Measurements from ENCODE around the gene TMBIM6. TPM values are rescaled to one million over a fixed set of nuclear protein-coding genes. Genes with fewer than 3 reads are reported as not detected.

TMBIM6 gene
- total RNA-seq, 1 donor from 2014 or later = 588 TPM

- Histone ChIP-seq H3K36me3 (ENCODE audit: control insufficient read depth, insufficient read depth, low read length) (no peaks in the 10 kb centered on the region), H3K27me3 (ENCODE audit: control insufficient read depth, insufficient read depth, low read length) (no peaks in the 10 kb centered on the region), H3K4me3 (ENCODE audit: low read depth, low read length) (peak overlapping the region; percentile 5)
- TF ChIP-seq, protein P1, sequence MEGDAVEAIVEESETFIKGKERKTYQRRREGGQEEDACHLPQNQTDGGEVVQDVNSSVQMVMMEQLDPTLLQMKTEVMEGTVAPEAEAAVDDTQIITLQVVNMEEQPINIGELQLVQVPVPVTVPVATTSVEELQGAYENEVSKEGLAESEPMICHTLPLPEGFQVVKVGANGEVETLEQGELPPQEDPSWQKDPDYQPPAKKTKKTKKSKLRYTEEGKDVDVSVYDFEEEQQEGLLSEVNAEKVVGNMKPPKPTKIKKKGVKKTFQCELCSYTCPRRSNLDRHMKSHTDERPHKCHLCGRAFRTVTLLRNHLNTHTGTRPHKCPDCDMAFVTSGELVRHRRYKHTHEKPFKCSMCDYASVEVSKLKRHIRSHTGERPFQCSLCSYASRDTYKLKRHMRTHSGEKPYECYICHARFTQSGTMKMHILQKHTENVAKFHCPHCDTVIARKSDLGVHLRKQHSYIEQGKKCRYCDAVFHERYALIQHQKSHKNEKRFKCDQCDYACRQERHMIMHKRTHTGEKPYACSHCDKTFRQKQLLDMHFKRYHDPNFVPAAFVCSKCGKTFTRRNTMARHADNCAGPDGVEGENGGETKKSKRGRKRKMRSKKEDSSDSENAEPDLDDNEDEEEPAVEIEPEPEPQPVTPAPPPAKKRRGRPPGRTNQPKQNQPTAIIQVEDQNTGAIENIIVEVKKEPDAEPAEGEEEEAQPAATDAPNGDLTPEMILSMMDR (IDR thresholded peaks at IDR 0.05; ENCODE audit: insufficient read depth, low read length, poor library complexity, severe bottlenecking) = no peak
- DNase-seq (ENCODE audit: low read depth) = peak; percentile 63
Measured at GRCh38 chr12:49698619-49699545, 42.5 kb upstream of the TMBIM6 start.

- DNase-seq (ENCODE audit: low read depth) = no peak
- H3K27me3 ChIP-seq (ENCODE audit: control insufficient read depth, insufficient read depth, low read length) = no peaks in the 10 kb centered on the region
- no peak overlapping the region for H3K4me3 ChIP-seq (ENCODE audit: low read depth, low read length)
- H3K36me3 ChIP-seq (ENCODE audit: control insufficient read depth, insufficient read depth, low read length) = no peaks in the 10 kb centered on the region
- TF ChIP-seq, protein P1 (IDR thresholded peaks at IDR 0.05; ENCODE audit: insufficient read depth, low read length, poor library complexity, severe bottlenecking) = no peak
Measured at GRCh38 chr12:49702009-49702408, 39.3 kb upstream of the TMBIM6 start.

- Histone ChIP-seq H3K36me3 (ENCODE audit: control insufficient read depth, insufficient read depth, low read length) (no peaks in the 10 kb centered on the region), H3K27me3 (ENCODE audit: control insufficient read depth, insufficient read depth, low read length) (no peaks in the 10 kb centered on the region), H3K4me3 (ENCODE audit: low read depth, low read length) (no peak overlapping the region)
- DNase-seq (ENCODE audit: low read depth) = no peak
- TF ChIP-seq, protein P1 (IDR thresholded peaks at IDR 0.05; ENCODE audit: insufficient read depth, low read length, poor library complexity, severe bottlenecking) = no peak
Measured at GRCh38 chr12:49702676-49703215, 38.6 kb upstream of the TMBIM6 start.

GRCh38 chr12:49703647-49704137 is 37.7 kb upstream of the TMBIM6 start:
- Histone ChIP-seq H3K4me3 (ENCODE audit: low read depth, low read length) (no peak overlapping the region), H3K36me3 (ENCODE audit: control insufficient read depth, insufficient read depth, low read length) (no peaks in the 10 kb centered on the region), H3K27me3 (ENCODE audit: control insufficient read depth, insufficient read depth, low read length) (peaks cover 2% of the 10 kb centered on the region)
- TF ChIP-seq, protein P1 (IDR thresholded peaks at IDR 0.05; ENCODE audit: insufficient read depth, low read length, poor library complexity, severe bottlenecking) = no peak
- peak; percentile 29 for DNase-seq (ENCODE audit: low read depth)

DNA sequence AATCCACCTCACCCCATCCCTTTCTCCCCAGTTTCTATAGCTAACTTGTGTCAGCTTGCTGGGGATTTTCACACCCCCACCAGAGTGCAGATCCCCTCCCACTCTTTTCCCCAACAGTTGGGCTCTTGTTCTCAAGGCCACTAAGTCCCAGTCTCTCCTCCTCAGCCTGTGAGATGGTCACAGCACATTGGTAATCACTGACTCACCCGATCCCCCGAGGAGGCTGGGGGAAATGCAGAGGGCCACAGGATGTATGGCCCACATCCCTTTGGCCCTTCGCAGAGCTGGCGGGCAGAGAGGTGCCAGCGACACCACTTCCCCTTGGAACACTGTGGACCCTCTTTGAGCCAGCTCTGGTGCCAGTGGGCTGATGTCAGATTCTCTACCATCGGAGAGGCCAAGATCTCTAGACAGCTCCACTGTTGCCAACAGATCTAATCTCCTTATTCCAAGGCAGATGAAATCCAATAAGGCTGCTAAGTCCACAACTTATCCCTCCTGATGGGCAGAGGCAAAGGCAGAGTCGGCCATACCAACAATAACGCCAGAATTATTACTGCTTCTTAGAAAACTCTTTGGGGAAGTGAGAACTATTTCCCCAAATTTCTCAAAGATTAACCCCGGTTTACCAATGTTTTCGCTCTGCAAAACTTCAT is 35.8 kb upstream of the TMBIM6 start:
- DNase-seq (ENCODE audit: low read depth) = peak; percentile 47
- Histone ChIP-seq H3K36me3 (ENCODE audit: control insufficient read depth, insufficient read depth, low read length) (no peaks in the 10 kb centered on the region), H3K4me3 (ENCODE audit: low read depth, low read length) (peak overlapping the region; percentile 70), H3K27me3 (ENCODE audit: control insufficient read depth, insufficient read depth, low read length) (peaks cover 10% of the 10 kb centered on the region)
- TF ChIP-seq, protein P1 (IDR thresholded peaks at IDR 0.05; ENCODE audit: insufficient read depth, low read length, poor library complexity, severe bottlenecking) = no peak

Data from kidney epithelial cell (primary cell).